ENCODE data around the gene TOMM40. TPM values are rescaled to one million over a fixed set of nuclear protein-coding genes. Genes with fewer than 3 reads are reported as not detected.

The TOMM40 gene
- total and polyA plus RNA-seq, 9 of the 15 experiments (the other 6 are each of a cell fraction or from before 2014, with no cell fraction given): 0.89 to 290 (median 160) TPM

DNA sequence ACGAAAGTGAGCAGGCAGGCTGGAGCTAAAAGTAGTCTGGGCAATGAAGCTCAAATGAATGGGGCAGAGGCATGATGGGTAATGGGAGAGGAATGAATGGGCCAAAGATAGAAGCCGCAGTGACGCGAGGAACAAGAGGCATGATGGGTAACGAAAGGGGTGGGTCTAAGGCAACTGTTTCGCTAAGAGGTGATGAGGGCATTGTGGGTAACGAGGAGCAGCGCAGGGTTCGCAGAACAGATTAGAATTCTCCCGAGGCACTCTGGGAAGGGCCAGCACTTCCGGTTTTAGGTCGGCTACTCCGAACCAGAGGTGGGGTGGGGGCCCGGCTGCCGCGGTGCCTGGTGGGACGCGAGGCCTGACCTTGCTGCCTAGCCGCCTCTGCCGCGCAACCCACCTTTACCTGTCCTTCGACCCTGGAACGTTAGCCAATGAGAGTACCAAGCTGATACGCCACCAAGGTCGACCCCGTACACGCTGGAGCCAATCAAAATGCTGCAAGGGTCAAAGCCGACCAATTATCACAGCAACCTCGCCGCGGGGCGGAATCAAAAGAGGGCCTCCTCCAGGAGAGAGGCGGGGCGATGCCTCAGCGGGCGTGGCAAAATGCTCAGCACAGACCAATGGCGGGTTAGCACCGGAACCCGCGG lies 563 bp upstream of the TOMM40 start (continued):
- no peak for TF ChIP-seq TFAM (CRISPR knock-in tag; conservative IDR thresholded peaks at IDR 0.05)
- peak; percentile 94 for TF ChIP-seq SUPT5H (IDR thresholded peaks at IDR 0.05)
- TF ChIP-seq ESRRA (IDR thresholded peaks at IDR 0.05; ENCODE audit: borderline replicate concordance, low read depth): peak; percentile 94
- no peak; the same call in 1 of the 2 replicates for TF ChIP-seq STAT5A (IDR thresholded peaks at IDR 0.05; ENCODE audit: borderline replicate concordance, low read length)
- TF ChIP-seq MLLT1 (IDR thresholded peaks at IDR 0.05): peak in 1 of 2 experiments; percentile 76; a peak in 2 of 4 replicates
- TF ChIP-seq CGGBP1 (CRISPR knock-in tag; IDR thresholded peaks at IDR 0.05): no peak
- peak in 1 of 2 experiments; percentile 50; a peak in 1 of 4 replicates for TF ChIP-seq SRF (CRISPR knock-in tag; IDR thresholded peaks at IDR 0.05)
- TF ChIP-seq AFF1 (IDR thresholded peaks at IDR 0.05; ENCODE audit: low read depth in 1 of 2, partially characterized antibody in 2 of 2): peak in 1 of 2 experiments; percentile 96
- TF ChIP-seq CBX1 (IDR thresholded peaks at IDR 0.05; ENCODE audit: low read depth): 0 out of 2 replicates have a peak, but pooled peaks have one; percentile 28
- TF ChIP-seq ZFX (CRISPR knock-in tag; IDR thresholded peaks at IDR 0.05): peak; percentile 30; the same call in 1 of the 2 replicates
- TF ChIP-seq SETDB1 (IDR thresholded peaks at IDR 0.05; ENCODE audit: low read length): peak; percentile 98
- peak; percentile 76 for TF ChIP-seq HCFC1 (IDR thresholded peaks at IDR 0.05; ENCODE audit: low read depth, low read length)
- TF ChIP-seq ZNF280A (IDR thresholded peaks at IDR 0.05; ENCODE audit: low read depth, partially characterized antibody): no peak
- peak; percentile 29 for TF ChIP-seq HNRNPLL (IDR thresholded peaks at IDR 0.05; ENCODE audit: low read depth, low read length, poor library complexity, severe bottlenecking)
- TF ChIP-seq E4F1 (CRISPR knock-in tag; IDR thresholded peaks at IDR 0.05; ENCODE audit: borderline replicate concordance): no peak
- no peak for TF ChIP-seq ZNF57 (CRISPR knock-in tag; IDR thresholded peaks at IDR 0.05)
- no peak for TF ChIP-seq ZNF668 (CRISPR knock-in tag; IDR thresholded peaks at IDR 0.05)
- peak; percentile 17; the same call in 1 of the 2 replicates for TF ChIP-seq CTBP1 (IDR thresholded peaks at IDR 0.05; ENCODE audit: borderline replicate concordance)

All from K562 (cell line).